ENCODE measurements around the gene BDKRB2. TPM values are rescaled to one million over a fixed set of nuclear protein-coding genes. Genes with fewer than 3 reads are reported as not detected.

Gene BDKRB2
- total and polyA plus RNA-seq, 10 donors = 0.02 to 0.57 (median 0.13) TPM; not detected in 3

- H3K4me3 ChIP-seq = no peak overlapping the region
- peaks cover 0 to 19% (median 0%) of the 10 kb centered on the region in 7 donors for H3K27me3 ChIP-seq (replicated peaks in 1 of 7)
- no peaks in the 10 kb centered on the region for H3K36me3 ChIP-seq
- H3K4me1 ChIP-seq = no peaks in the 10 kb centered on the region
- WGBS, 5 donors = 74 to 88% (median 86%) methylated on average over 1 of the region's 1 CpG
- H3K27ac ChIP-seq = no peak overlapping the region
- TF ChIP-seq POLR2A (IDR thresholded peaks at IDR 0.05) = no peak
- no peak for TF ChIP-seq CTCF (IDR thresholded peaks at IDR 0.05 in 8 of 11, conservative IDR thresholded peaks at IDR 0.05 in 3 of 11)
- no peak for DNase-seq
- peaks cover 0 to 2% (median 0%) of the 10 kb centered on the region in 8 donors for H3K9me3 ChIP-seq
- intact Hi-C loops (cut with DNase I; ENCODE audit: low total_unique reads) = no loop called here
Observed at GRCh38 chr14:96246539-96246847, 41.9 kb downstream of the BDKRB2 start.

GRCh38 chr14:96247031-96247430 lies 42.4 kb downstream of the BDKRB2 start:
- intact Hi-C loops (cut with DNase I; ENCODE audit: low total_unique reads) = no loop called here
- H3K27me3 ChIP-seq (replicated peaks in 1 of 7) = peaks cover 0 to 19% (median 0%) of the 10 kb centered on the region in 7 donors
- 76 to 92% (median 81%) methylated on average over 6 of the region's 6 CpGs for WGBS, 5 donors
- no peak overlapping the region for H3K4me3 ChIP-seq
- no peak for TF ChIP-seq POLR2AphosphoS5 (IDR thresholded peaks at IDR 0.05)
- TF ChIP-seq CTCF (IDR thresholded peaks at IDR 0.05 in 8 of 11, conservative IDR thresholded peaks at IDR 0.05 in 3 of 11) = no peak
- no peak for TF ChIP-seq POLR2A (IDR thresholded peaks at IDR 0.05)
- no peaks in the 10 kb centered on the region for H3K36me3 ChIP-seq
- H3K4me1 ChIP-seq = no peaks in the 10 kb centered on the region
- H3K27ac ChIP-seq = no peak overlapping the region
- no peak for DNase-seq
- peaks cover 0 to 2% (median 0%) of the 10 kb centered on the region in 8 donors for H3K9me3 ChIP-seq

GRCh38 chr14:96249029-96249428 lies 44.4 kb downstream of the BDKRB2 start:
- 18 to 54% (median 29%) methylated on average over 3 to 5 of the region's 5 CpGs for WGBS, 5 donors
- no peak for DNase-seq

GRCh38 chr14:96250485-96250884 lies 45.8 kb downstream of the BDKRB2 start:
- Histone ChIP-seq H3K4me3 (no peak overlapping the region), H3K27me3 (replicated peaks in 1 of 7) (peaks cover 0 to 48% (median 0%) of the 10 kb centered on the region in 7 donors), H3K9me3 (no peaks in the 10 kb centered on the region), H3K36me3 (no peaks in the 10 kb centered on the region), H3K4me1 (no peaks in the 10 kb centered on the region), H3K27ac (no peak overlapping the region)
- peak; percentile 6 for DNase-seq
- intact Hi-C loops (cut with DNase I; ENCODE audit: low total_unique reads) = no loop called here
- TF ChIP-seq POLR2AphosphoS5 (IDR thresholded peaks at IDR 0.05) = no peak
- TF ChIP-seq CTCF (IDR thresholded peaks at IDR 0.05 in 8 of 11, conservative IDR thresholded peaks at IDR 0.05 in 3 of 11) = no peak
- no peak for TF ChIP-seq POLR2A (IDR thresholded peaks at IDR 0.05)
- WGBS, 5 donors = 63 to 86% (median 80%) methylated on average over 3 of the region's 3 CpGs

More at GRCh38 chr14:96249029-96249428, 44.4 kb downstream of the BDKRB2 start:
- no peak overlapping the region for H3K27ac ChIP-seq
- TF ChIP-seq CTCF (IDR thresholded peaks at IDR 0.05 in 8 of 11, conservative IDR thresholded peaks at IDR 0.05 in 3 of 11) (no peak), POLR2A (IDR thresholded peaks at IDR 0.05) (no peak), POLR2AphosphoS5 (IDR thresholded peaks at IDR 0.05) (no peak)
- H3K4me1 ChIP-seq = no peaks in the 10 kb centered on the region
- H3K9me3 ChIP-seq = peaks cover 0 to 2% (median 0%) of the 10 kb centered on the region in 8 donors
- intact Hi-C loops (cut with DNase I; ENCODE audit: low total_unique reads) = no loop called here
- H3K36me3 ChIP-seq = no peaks in the 10 kb centered on the region
- peaks cover 0 to 34% (median 0%) of the 10 kb centered on the region in 7 donors for H3K27me3 ChIP-seq (replicated peaks in 1 of 7)
- H3K4me3 ChIP-seq = no peak overlapping the region

Measured in spleen (tissue), 11 donors.